Neural progenitor cell (in vitro differentiated cells): Measurements from ENCODE around the gene TRPT1.

ENCODE experiments used
- CTCF ChIP-seq: fragments of 200-600 bp; sonication (generic); IDR thresholded peaks from 2 replicates; pipeline ENCODE4 v1.5.1; 2017; ENCODE audit warnings: antibody characterized with exemption, mild to moderate bottlenecking
- EZH2 ChIP-seq: fragments of 200-600 bp; sonication (generic); IDR thresholded peaks from 2 replicates; pipeline ENCODE4 v1.6.1; 2017; ENCODE audit warnings: antibody characterized with exemption, mild to moderate bottlenecking, moderate library complexity

- TF ChIP-seq CTCF (no peak), EZH2 (no peak)
These were observed 5.7 kb downstream of the TRPT1 start for GRCh38 chr11:64220271-64220670.
